PC-3 (cell line): ENCODE data around the gene CD7.

Experiments used
- CTCF ChIP-seq: fragments of 300-600 bp; sonication (generic); conservative IDR thresholded peaks from 2 replicates; pipeline ENCODE4 v1.5.1; 2017; ENCODE audit warnings: antibody characterized with exemption, low read depth, mild to moderate bottlenecking, low read length
- EZH2phosphoT487 ChIP-seq: fragments of 300-600 bp; sonication (generic); IDR thresholded peaks from 2 replicates; pipeline ENCODE4 v1.6.1; 2018; ENCODE audit warnings: mild to moderate bottlenecking, antibody characterized with exemption, low read length, borderline replicate concordance

GRCh38 chr17:82280537-82280936 is 36.9 kb downstream of the CD7 start:
- TF ChIP-seq CTCF (no peak), EZH2phosphoT487 (no peak)
